ENCODE data around the gene ABLIM1.

Gene ABLIM1

DNA sequence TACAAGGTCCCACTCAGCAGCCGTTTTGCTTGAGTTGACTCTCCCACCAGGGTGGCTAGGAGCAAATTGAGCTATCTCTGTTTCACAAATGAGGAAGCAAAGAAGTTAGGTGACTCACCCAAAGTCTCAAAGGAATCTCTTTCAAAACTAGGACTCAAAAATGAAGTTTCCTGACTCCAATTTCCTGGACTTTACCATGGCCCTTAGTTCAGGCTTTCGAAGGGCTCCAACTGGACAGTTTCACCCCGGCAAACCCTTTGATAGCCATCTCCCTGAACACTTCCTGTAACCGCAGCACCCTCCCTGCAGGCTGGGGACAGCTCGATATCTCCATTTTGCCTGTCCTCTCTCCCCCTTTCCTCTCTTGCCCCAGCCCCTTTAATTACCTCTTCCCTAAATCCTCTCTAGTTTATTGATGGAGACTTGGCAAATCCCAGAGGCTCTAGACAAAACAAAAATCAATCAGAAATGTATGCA, 249.1 kb downstream of the ABLIM1 start:
- DNase-seq (ENCODE audit: low read depth) = no peak

DNA sequence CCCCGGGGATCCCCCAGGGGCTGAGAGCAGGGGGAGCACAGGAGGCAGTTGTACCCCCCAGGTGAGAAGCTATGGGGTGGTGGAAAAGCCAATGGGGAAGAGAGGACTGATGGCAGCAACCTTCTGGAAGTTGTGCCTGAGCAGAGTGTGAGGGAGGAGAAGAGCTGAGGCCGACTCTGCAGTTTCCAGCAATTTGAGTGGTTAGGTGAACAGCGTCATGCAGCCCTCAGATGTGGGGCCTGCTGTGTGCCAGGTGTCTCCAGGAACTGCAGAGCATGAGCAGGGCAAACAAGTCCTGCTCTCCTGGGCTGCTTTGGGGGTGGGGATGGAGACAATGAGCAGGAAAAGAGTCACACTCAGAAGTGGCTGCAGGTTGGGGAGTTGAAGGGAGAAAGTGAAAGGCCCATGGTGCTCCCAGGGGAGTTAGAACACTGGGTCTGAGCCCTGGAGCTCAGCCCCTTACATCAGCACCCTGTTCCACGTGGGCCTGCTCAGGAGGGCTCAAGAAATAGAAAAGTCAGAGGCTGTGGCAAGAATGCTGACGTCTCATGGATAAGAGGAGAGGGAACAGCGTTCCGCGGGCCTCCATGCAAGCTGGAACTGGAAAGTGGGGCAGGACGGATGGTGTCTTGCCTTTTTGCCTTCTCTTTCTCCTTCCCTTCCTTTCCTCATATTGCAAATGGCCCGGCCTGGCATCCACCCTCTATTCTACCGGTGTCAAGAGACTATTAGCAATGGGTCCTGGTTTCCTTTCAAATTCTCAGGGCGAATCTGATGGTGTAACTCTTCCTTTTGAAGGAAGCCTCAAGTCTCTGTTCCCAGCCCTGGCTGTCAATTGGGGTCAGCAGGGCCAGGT, 249.7 kb downstream of the ABLIM1 start:
- no peak for DNase-seq (ENCODE audit: low read depth)

DNA sequence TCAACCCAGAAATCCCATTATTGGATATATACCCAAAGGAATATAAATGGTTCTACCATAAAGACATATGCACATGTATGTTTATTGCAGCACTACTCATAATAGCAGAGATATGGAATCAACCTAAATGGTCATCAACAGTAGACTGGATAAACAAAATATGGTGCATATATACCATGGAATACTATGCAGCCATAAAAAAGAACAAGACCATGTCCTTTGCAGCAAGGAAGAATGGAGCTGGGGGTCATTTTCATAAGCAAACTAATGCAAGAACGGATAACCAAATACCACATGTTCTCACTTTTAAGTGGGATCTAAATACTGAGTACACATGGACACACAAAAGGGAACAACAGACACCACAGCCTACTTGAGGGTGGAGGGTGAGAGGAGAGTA, 251.6 kb downstream of the ABLIM1 start:
- DNase-seq (ENCODE audit: low read depth) = no peak

DNA sequence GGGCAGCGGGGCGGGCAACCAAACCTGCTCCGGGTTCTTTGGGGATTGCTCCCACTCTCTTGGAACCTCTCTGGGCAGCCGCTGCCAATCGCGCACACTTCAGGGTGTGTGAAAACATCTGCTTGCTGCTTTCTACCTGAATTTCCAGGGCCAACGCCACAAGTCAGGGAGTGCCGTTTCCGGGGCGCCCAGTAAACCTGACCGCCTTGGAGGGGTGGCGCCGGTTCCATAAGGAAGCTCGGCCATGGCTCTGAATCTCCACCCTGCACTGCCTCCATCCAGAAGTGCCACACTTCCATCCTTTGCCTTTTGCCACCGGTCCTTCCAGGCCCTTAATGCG, 253.1 kb downstream of the ABLIM1 start:
- no peak for DNase-seq (ENCODE audit: low read depth)

- no peak for DNase-seq (ENCODE audit: low read depth)
Measured at GRCh38 chr10:114404171-114405010, 253.7 kb downstream of the ABLIM1 start, which contains the start of gene AFAP1L2. AFAP1L2 (minus strand) TSS chr10:114404502; CDS start chr10:114404455, 47 bp downstream.

DNA sequence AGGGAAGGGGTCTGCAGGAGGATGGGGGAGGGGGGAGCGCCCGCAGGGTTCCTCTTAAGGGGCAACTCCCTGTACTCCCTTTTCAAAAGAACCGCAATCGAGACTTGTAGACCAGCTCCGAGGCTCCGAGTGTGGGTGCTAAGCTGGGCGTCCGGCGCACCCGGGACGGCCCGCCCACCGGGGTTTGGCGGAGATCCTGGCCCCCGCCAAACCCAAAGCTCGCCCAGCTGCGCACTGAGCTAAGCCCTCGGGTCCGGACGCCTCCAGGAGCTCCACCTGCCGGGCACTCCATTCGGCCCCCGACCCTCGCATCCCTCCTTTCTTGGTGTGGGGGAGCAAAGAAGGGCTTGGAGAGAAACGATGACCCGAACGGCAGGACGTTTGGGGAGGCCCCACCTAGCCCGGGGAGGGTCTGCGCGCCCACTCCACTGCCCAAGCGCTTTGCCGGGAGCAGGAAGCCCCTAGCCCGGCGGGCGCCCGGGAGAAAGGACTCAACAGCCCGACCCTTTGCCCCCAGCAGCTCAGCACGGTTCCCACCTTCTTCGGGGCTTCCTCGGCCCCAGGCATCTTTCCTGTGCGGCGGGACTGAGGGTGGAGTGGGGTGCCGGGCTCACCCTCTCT, 254.4 kb downstream of the ABLIM1 start:
- DNase-seq (ENCODE audit: low read depth) = no peak

DNA sequence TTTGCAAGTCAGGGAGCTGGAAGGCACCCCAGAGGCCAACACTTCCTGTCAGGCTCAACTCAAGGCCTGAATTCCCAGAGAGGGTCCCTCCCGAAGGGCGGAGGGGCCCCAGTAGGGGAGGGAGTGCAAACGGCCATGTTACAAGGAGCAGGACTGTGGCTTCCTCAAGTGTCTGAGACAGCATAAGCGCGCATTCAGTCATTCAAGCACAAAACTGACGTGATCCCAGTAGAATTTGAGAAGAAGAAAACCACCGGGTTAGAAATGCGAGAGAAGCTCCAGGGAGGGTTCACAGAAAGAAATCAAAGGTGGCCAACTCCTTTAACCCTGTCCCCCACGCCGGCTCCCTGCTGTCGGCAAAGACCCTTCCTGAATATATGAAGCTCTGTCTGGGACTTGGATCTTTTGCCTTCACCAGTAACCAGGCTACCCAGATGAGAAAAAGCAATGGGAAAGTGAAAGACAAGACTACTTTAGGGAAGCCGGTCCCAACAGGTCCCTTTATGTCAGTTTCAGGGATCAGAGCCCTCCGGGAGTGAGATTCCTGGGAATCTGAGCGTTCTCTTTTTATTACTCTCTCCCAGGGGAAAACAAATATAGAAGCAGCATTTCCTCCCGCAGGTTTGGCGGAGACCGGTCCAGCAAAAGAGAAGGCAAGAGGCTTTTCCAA, 255.1 kb downstream of the ABLIM1 start:
- DNase-seq (ENCODE audit: low read depth) = no peak

GRCh38 chr10:114402233-114402632, 255.8 kb downstream of the ABLIM1 start:
- no peak for DNase-seq (ENCODE audit: low read depth)

DNA sequence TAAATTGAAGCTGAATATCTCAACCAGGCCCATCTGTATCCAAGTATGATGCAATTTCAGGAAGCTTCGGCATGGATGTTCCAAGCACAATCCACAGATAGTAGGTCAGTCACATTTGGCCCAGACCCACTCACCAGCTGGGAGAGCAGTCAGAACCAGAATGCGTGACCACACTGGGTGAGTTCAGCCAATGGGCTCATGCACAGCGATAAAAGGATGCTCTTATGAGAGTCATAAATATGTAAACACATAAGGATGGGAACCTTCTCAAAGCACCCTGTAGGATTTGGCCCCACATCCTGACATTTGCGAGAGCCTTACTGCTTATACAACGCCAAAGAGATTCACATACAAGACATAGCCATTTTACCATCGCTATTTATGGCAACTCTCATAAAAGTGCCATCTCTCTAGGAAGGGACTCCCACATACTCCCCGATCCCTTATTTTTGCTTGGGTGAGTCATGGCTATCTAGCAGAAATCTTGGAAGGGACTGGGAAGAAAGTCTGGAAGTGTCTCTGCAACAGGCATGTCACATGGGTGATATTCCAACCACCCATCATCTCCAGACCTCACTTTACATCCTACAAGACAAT, 256.8 kb downstream of the ABLIM1 start:
- peak; percentile 32 for DNase-seq (ENCODE audit: low read depth)

DNA sequence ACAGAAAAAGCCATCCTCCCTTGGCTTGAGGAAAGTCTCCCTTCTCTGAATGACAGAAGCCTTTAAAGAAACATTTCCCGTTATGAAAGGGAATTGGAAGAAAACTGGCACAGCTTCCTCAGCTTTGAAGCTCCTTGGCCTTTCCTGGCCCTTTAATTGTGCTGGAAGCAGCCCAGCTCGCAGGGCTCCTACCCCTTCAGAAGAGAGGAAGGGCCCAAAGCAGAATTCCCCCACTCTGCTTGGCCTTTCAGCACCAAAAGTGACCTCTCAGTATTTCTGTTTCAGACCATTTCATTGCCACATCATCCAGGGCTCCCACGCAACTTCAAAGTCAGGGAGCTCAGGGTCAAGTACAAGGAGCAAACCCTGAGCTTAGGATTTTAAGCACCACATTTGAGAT, 258.0 kb downstream of the ABLIM1 start:
- no peak for DNase-seq (ENCODE audit: low read depth)

GRCh38 chr10:114399576-114399975, 258.5 kb downstream of the ABLIM1 start:
- peak; percentile 37 for DNase-seq (ENCODE audit: low read depth)

GRCh38 chr10:114398587-114399331, 259.3 kb downstream of the ABLIM1 start:
- DNase-seq (ENCODE audit: low read depth) = no peak

GRCh38 chr10:114397651-114398145, 260.4 kb downstream of the ABLIM1 start:
- no peak for DNase-seq (ENCODE audit: low read depth)

- no peak for DNase-seq (ENCODE audit: low read depth)
Measured at GRCh38 chr10:114396464-114396863, 261.6 kb downstream of the ABLIM1 start.

DNA sequence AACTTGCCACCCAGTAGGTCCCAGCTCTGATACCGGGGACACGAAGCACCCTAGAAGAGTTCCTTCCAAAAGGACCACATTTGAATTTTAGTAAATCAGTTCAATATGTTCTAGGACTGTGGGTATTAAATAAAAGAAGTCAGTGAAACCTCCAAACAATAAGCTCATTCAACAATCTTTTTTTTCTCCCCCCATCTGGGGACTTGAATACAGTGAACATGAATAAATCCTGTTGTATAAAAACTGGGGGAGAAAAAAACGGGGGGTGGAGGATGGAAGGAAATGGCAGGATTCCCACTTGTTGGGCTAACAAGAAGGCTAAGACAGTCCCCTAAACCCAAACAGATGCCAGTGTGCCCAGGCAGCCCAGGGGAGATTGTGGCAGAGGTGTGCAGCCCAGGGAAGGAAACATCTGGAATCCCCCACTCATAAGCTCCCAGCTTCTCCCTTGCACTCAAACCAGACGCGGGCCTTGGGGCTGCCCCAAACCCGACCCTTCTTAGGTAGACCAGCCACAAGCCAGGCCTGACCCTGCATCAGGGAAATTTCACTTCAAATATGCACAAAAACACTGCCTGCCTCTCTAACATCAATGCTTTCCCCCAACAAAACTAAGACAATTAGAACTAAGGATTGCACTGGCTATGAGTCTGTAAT, 262.6 kb downstream of the ABLIM1 start:
- no peak for DNase-seq (ENCODE audit: low read depth)

- DNase-seq (ENCODE audit: low read depth) = no peak
Measured at GRCh38 chr10:114394531-114394930, 263.5 kb downstream of the ABLIM1 start.

DNA sequence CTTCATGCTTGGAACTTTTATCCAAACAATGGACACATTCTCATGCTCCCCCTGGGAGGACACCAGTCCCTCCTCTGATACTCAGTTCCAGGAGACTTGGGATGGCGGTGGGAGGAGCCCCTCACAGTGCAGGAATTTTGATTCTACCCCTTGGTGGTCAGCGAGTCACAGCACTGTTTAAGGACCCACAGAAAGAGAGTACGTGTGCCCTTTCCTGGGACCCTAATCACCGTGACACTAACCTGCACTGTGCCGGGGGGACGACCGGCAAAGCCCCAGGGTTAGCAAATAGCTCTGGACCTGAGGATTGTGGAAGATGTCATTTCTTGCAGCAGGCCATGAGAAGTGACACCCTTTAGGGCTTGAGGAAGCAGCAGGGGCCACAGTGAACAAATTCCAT, 264.2 kb downstream of the ABLIM1 start:
- no peak for DNase-seq (ENCODE audit: low read depth)

DNA sequence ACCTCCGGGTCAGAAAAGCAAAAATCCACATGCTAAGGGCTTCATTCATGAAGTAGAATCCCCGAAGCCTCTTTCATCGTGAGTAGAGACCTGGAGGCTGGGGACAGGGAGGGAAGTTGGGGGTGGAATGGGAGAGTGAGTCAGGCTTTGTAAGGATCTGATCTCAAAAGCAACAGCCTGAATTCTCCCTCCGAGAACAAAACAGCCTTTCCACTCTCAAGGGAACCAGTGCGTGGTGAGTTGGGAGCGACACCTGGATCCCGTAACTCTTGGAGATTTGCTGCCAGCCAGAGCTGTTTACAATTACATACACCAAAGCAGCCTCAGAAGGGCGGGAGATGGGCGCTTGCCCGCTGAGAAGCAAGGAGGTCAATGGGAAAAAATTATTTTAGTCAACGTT, 264.6 kb downstream of the ABLIM1 start:
- peak; percentile 32 for DNase-seq (ENCODE audit: low read depth)

DNA sequence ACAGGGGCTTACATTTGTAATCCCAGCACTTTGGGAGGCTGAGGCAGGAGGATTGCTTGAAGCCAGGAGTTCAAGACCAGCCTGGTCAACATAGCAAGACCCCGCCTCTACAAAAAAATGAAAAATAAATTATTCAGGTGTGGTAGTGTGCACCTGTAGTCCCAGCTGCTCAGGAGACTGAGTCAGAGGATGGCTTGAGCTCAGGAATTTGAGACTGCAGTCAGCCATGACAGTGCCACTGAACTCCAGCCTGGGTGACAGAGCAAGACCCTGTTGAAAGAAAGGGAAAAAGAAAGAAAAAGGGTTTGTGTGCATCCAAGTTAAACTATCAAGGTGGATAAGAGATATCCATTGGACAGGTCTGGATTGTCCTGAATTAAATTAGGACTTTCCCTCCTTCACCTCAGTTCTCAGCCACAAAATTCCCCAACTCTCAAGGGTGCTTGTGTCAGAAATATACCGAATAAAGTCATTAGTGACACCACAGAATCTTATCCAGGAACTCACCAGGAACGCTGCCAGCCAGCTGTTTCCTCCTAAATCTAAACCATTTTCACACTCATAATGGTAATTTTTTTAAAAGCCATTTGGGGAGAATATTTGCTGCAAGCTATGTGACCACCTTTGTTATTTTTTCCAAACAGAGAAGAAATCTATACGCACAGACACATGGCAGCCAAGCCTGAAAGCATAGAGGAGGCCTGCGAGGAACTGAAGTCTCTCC, 265.8 kb downstream of the ABLIM1 start:
- DNase-seq (ENCODE audit: low read depth) = no peak
